GM19043 (cell line): Measurements from ENCODE around the gene KRTAP10-8.
"Not testable (repeated sequence)": the region's sequence is repeated elsewhere in the genome, so short reads cannot be mapped to it uniquely, and the experiment has no call there.

ENCODE experiments used
- ATAC-seq: cut with Tn5 transposase; IDR thresholded peaks from one replicate; pipeline ENCODE4 v1.9.1; 2021; ENCODE audit warnings: low read depth; ENCODE audit not compliant: unreplicated experiment

The KRTAP10-8 gene

DNA sequence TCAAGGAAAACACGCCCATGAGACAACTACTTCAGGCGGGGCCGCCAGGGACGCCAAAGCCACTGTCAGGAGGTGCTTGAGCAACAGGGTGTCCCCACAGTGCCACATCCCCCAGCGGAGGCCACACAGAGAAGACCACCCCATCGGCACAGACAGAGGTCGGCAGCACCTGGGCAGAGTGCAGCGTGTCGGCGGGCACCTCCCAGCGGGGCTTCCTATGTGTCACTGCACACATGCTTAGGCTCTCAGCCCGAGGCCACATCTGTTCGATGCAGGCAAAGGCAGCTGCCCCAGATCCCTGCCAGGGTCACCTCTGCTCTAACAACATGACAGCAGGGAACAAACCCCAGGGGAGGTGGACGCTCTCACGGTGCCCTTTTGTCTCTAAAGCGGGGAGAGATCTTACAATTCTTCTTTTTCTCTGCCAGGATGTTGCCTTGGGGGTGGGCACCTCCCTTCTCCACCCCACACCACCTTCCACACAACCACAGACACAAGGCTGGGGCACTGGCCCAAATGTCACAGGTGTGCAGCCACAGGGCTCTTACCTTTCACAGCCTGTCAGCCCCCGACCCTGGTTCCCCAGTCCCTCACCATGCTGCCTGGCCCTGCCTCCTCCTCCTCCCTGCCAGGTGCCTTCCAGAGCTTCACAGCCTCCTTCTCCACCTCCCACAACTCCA is 4.2 kb downstream of the KRTAP10-8 start:
- ATAC-seq = no peak

- ATAC-seq = no peak
These were observed 4.7 kb downstream of the KRTAP10-8 start for GRCh38 chr21:44616591-44616926.

- ATAC-seq = no peak
These were observed 5.2 kb downstream of the KRTAP10-8 start for GRCh38 chr21:44617071-44617501.

DNA sequence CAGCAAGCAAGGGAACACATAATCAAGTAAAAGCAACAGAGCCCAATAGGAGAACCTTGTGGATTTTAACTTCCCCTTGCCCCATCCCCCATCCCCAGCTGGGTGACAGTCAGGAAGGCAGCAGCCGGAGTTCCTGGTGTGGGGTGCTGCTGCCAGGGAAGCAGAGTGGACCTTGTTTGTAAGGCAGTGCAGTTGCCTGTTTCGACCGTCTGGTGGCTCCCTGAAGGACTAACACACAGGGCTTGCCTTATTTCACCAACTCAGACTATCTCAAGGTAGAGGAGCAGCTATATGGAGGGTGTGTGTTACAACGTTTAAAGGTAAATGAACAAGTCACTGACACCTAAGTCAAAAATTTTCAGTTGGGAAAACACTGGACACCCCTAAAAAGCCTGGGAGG is 6.6 kb downstream of the KRTAP10-8 start:
- ATAC-seq = no peak

DNA sequence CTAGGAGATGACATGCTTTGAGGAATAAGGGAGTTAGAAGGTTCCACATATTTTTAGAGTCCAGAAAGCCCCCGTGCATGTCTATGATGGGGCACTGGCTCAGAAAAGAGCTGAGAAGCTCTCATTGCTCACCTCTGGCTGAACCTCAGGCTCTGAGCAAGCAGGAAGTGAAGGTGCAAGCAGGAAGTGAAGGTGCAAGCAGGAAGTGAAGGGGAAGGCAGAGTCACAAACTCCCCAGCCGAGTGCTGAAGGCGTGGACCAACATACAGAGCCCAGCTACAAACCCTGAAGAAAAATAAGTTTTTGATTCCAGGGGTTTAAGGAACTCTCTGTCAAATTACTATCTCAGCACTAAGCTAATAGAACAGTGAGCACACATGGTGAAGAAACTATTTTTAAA is 7.0 kb downstream of the KRTAP10-8 start:
- ATAC-seq = no peak

DNA sequence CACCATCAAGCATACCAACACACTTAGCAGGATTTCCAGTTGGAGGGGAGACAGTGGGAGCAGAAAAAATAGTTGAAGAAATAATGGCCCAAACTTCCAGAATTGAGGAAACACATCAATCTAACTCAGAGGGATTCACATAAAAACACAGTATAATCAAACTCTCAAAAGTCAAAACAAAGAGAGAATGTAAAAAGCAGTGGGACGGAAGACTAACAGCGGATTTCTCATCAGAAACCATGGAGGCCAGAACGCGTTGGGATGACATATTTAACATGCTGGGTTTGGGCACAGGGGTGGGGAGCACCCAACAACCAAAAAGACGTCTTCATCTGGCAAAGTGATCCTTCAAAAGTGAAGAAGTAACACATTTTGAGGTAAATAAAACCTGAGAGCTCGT is 8.0 kb downstream of the KRTAP10-8 start:
- ATAC-seq = no peak

GRCh38 chr21:44623575-44623974 is 11.7 kb downstream of the KRTAP10-8 start:
- ATAC-seq = no peak

DNA sequence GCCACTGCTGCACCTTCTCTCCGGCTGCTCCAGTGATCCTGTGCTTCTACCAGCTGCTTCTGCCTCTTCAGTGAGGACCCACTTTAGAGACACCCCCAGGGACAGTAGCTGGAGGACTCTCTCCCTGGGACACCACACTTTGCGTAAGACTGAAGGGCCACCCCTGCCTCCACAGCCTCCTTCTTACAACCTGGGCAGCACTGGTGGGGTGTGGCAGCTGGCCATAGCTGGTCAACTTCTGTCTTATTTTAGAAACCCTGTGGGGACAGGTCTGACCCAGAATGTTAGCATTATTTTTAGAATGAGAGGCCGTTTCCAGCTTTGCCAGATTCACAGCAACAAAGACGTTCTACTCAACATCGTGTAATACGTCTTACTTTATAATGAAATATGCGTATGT is 13.9 kb downstream of the KRTAP10-8 start:
- no peak for ATAC-seq

DNA sequence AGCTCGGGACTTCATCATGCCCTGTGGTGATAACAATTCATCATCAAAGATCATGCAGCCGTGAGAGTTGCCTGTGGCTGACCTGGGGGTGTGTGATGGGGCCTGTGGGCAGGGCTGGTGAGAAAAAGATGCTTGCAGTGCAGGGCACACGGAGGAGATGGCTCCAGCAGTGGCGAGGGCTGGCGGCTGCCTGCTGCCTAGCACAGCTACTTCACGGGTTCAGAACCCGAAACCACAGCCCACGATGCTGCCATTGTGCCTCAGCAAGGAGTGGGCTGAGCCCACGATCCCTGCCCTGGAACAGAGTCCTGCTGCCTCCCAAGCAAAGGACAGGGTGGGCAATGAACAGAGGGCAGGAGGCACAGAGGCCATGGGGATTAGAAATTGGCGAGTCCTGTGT is 14.4 kb downstream of the KRTAP10-8 start:
- ATAC-seq = no peak

GRCh38 chr21:44626673-44627143 is 14.8 kb downstream of the KRTAP10-8 start, which contains the start of gene KRTAP10-9:
Gene KRTAP10-9 (plus strand): TSS chr21:44627093. CDS start chr21:44627172, 79 bp downstream.
- no peak for ATAC-seq

DNA sequence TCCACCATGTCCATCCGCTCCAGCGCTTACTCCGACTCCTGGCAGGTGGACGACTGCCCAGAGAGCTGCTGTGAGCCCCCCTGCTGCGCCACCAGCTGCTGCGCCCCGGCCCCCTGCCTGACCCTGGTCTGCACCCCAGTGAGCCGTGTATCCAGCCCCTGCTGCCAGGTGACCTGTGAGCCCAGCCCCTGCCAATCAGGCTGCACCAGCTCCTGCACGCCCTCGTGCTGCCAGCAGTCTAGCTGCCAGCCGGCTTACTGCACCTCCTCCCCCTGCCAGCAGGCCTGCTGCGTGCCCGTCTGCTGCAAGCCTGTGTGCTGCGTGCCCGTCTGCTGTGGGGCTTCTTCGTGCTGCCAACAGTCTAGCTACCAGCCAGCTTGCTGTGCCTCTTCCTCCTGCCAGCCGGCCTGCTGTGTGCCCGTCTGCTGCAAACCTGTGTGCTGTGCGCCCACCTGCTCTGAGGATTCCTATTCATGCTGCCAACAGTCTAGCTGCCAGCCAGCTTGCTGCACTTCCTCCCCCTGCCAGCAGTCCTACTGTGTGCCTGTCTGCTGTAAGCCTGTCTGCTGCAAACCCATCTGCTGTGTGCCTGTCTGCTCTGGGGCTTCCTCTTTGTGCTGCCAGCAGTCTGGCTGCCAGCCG is 15.4 kb downstream of the KRTAP10-8 start:
- ATAC-seq = not testable (repeated sequence)

- ATAC-seq = not testable (repeated sequence)
These were observed 16.0 kb downstream of the KRTAP10-8 start for GRCh38 chr21:44627831-44628233.

GRCh38 chr21:44628707-44629391 is 17.0 kb downstream of the KRTAP10-8 start:
- no peak for ATAC-seq

DNA sequence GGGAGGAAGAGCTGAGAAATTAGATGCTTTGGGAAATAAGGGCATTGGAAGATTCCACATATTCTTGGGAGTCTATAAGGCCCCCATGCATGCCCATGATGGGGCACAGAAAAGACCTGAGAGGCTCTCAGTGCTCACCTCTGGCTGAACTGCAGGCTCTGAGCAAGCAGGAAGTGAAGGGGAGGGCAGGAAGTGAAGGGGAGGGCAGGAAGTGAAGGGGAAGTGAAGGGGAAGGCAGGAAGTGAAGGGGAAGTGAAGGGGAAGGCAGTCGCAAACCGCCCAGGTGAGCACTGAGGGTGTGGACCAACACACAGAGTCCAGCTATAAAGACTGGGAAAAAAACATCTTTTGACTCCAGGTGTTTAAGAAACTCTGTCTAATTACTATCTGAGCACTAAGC is 18.6 kb downstream of the KRTAP10-8 start:
- no peak for ATAC-seq

DNA sequence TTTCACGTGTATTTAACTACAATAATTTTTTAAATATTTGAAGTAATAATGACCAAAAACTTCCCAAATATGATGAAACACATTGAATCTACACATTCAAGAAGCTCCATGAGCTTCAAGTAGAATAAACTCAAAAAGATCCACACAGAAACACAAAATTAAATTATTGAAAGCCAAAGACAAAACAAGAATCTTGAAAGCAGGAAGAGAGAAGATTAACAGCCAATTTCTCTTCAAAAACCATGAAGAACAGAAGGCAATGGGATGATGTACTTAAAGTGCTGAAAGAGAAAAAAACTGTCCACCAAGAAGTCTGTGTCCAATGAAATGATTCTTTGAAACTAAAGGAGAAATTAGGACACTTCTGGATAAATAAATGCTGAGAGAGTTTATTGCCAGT is 20.2 kb downstream of the KRTAP10-8 start:
- ATAC-seq = no peak

- no peak for ATAC-seq
These were observed 24.5 kb downstream of the KRTAP10-8 start for GRCh38 chr21:44636209-44637017.

DNA sequence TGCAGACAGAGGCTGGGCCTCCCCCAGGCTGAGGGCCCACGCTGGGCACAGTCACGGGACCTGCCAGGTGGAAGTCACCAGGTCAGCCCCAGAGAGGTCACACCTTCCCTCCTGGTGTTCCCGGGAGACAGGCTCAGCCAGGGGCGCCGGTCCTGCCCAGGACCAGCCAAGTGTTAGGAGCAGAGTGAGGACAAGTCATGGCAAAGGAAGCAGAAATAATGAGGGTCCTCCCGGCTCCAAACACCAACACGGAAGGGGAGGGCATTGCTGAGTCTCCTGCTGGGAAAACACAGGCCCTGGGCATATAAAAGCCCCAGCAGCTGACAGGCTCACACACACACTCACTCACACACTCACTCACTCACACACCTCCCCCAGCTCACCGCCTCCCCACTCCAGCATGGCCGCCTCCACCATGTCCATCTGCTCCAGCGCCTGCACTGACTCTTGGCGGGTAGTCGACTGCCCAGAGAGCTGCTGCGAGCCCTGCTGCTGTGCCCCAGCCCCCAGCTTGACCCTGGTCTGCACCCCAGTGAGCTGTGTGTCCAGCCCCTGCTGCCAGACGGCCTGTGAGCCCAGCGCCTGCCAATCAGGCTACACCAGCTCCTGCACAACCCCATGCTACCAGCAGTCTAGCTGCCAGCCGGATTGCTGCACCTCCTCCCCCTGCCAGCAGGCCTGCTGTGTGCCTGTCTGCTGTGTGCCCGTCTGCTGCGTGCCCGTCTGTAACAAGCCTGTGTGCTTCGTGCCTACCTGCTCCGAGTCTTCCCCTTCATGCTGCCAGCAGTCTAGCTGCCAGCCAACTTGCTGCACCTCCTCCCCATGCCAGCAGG is 25.4 kb downstream of the KRTAP10-8 start, which contains the start of gene KRTAP10-10:
KRTAP10-10 (plus strand) TSS at position 339 of the 833 bp plus-strand sequence; CDS start at position 401, 62 bp downstream.
- ATAC-seq = no peak

DNA sequence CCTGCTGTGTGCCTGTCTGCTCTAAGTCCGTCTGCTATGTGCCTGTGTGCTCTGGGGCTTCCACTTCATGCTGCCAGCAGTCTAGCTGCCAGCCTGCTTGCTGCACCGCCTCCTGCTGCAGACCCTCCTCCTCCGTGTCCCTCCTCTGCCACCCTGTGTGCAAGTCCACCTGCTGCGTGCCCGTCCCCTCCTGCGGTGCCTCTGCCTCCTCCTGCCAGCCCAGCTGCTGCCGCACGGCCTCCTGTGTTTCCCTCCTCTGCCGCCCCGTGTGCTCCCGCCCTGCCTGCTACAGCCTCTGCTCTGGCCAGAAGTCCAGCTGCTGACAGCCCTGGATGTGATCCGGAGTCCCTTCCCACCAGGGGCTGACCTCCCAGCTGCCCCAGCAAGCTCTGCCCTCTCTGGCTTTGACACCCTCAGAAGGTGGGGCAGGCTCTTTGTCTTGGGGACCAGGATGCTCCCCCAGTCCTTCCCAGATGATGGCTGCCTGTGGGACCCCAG is 26.0 kb downstream of the KRTAP10-8 start:
- not testable (repeated sequence) for ATAC-seq

GRCh38 chr21:44638506-44639330 is 26.8 kb downstream of the KRTAP10-8 start:
- ATAC-seq = not testable (repeated sequence)
